Activated naive CD8-positive, alpha-beta T cell treated with anti-CD3 and anti-CD28 coated beads, Interleukin-2, amount 50 U/mL, for 24 hours (primary cell): ENCODE results near the gene GPR35.
A peak's percentile ranks its signal among the peaks of the same experiment; 100 is the strongest.

ENCODE experiments used
- ATAC-seq: fragments of 150-1000 bp; cut with Tn5 transposase; one replicate; pipeline ENCODE4 v1.10.0; 2021
- DNase-seq: peaks from one replicate; pipeline ENCODE4 v3.0.0; 2021
- H3K27ac Mint-ChIP-seq: one replicate; pipeline ENCODE4 v1.8.0; 2021; ENCODE audit warnings: mild to moderate bottlenecking, mixed read lengths
- H3K27me3 Mint-ChIP-seq: one replicate; pipeline ENCODE4 v1.8.0; 2021; ENCODE audit warnings: mixed read lengths
- H3K36me3 Mint-ChIP-seq: one replicate; pipeline ENCODE4 v1.8.0; 2021; ENCODE audit warnings: low read depth, mixed read lengths
- H3K4me1 Mint-ChIP-seq: one replicate; pipeline ENCODE4 v1.8.0; 2021; ENCODE audit warnings: mixed read lengths
- H3K4me3 Mint-ChIP-seq: one replicate; pipeline ENCODE4 v1.8.0; 2021; ENCODE audit warnings: mild to moderate bottlenecking, moderate library complexity, mixed read lengths
- H3K9me3 Mint-ChIP-seq: one replicate; pipeline ENCODE4 v1.8.0; 2021; ENCODE audit warnings: mixed read lengths

GPR35 gene

GRCh38 chr2:240594511-240595380 lies 30.5 kb upstream of the GPR35 start:
- no peaks in the 10 kb centered on the region for H3K9me3 Mint-ChIP-seq
- H3K27ac Mint-ChIP-seq = no peak overlapping the region
- peaks cover 10% of the 10 kb centered on the region for H3K36me3 Mint-ChIP-seq
- no peak for ATAC-seq
- DNase-seq = no peak
- H3K27me3 Mint-ChIP-seq = no peaks in the 10 kb centered on the region
- peaks cover under 1% of the 10 kb centered on the region for H3K4me1 Mint-ChIP-seq
- H3K4me3 Mint-ChIP-seq = no peak overlapping the region

- H3K36me3 Mint-ChIP-seq = peaks cover 10% of the 10 kb centered on the region
- ATAC-seq (no peak), DNase-seq (peak; percentile 50)
- no peak overlapping the region for H3K4me3 Mint-ChIP-seq
- no peaks in the 10 kb centered on the region for H3K4me1 Mint-ChIP-seq
- no peaks in the 10 kb centered on the region for H3K9me3 Mint-ChIP-seq
- H3K27ac Mint-ChIP-seq = no peak overlapping the region
- no peaks in the 10 kb centered on the region for H3K27me3 Mint-ChIP-seq
Observed at GRCh38 chr2:240595381-240596079, 29.8 kb upstream of the GPR35 start.

GRCh38 chr2:240596080-240596460 lies 29.2 kb upstream of the GPR35 start:
- H3K27me3 Mint-ChIP-seq = no peaks in the 10 kb centered on the region
- ATAC-seq (no peak), DNase-seq (no peak)
- no peak overlapping the region for H3K4me3 Mint-ChIP-seq
- H3K36me3 Mint-ChIP-seq = peaks cover 10% of the 10 kb centered on the region
- H3K4me1 Mint-ChIP-seq = no peaks in the 10 kb centered on the region
- no peaks in the 10 kb centered on the region for H3K9me3 Mint-ChIP-seq
- no peak overlapping the region for H3K27ac Mint-ChIP-seq

- no peak for ATAC-seq
Observed at GRCh38 chr2:240596491-240596931, 28.8 kb upstream of the GPR35 start.

GRCh38 chr2:240597054-240597418 lies 28.2 kb upstream of the GPR35 start:
- Mint-ChIP-seq H3K27me3 (no peaks in the 10 kb centered on the region), H3K27ac (no peak overlapping the region), H3K4me1 (no peaks in the 10 kb centered on the region), H3K9me3 (no peaks in the 10 kb centered on the region), H3K36me3 (peaks cover 5% of the 10 kb centered on the region), H3K4me3 (no peak overlapping the region)
- ATAC-seq (no peak), DNase-seq (no peak)

More at GRCh38 chr2:240596491-240596931, 28.8 kb upstream of the GPR35 start:
- Mint-ChIP-seq H3K36me3 (peaks cover 8% of the 10 kb centered on the region), H3K4me1 (no peaks in the 10 kb centered on the region), H3K27me3 (no peaks in the 10 kb centered on the region), H3K9me3 (no peaks in the 10 kb centered on the region), H3K4me3 (no peak overlapping the region), H3K27ac (no peak overlapping the region)
- no peak for DNase-seq

GRCh38 chr2:240597419-240598181 lies 27.7 kb upstream of the GPR35 start:
- Mint-ChIP-seq H3K27ac (no peak overlapping the region), H3K36me3 (peaks cover 4% of the 10 kb centered on the region), H3K4me1 (no peaks in the 10 kb centered on the region), H3K9me3 (no peaks in the 10 kb centered on the region), H3K4me3 (no peak overlapping the region), H3K27me3 (no peaks in the 10 kb centered on the region)
- no peak for ATAC-seq
- DNase-seq = no peak

GRCh38 chr2:240598311-240598911 lies 26.9 kb upstream of the GPR35 start:
- H3K4me3 Mint-ChIP-seq = no peak overlapping the region
- ATAC-seq (no peak), DNase-seq (no peak)
- no peaks in the 10 kb centered on the region for H3K4me1 Mint-ChIP-seq
- H3K27me3 Mint-ChIP-seq = no peaks in the 10 kb centered on the region
- H3K27ac Mint-ChIP-seq = no peak overlapping the region
- H3K9me3 Mint-ChIP-seq = no peaks in the 10 kb centered on the region
- peaks cover 2% of the 10 kb centered on the region for H3K36me3 Mint-ChIP-seq

- Mint-ChIP-seq H3K36me3 (peaks cover 2% of the 10 kb centered on the region), H3K27me3 (no peaks in the 10 kb centered on the region), H3K4me3 (no peak overlapping the region), H3K4me1 (no peaks in the 10 kb centered on the region), H3K27ac (no peak overlapping the region), H3K9me3 (no peaks in the 10 kb centered on the region)
- DNase-seq (no peak), ATAC-seq (no peak)
Observed at GRCh38 chr2:240599141-240599583, 26.1 kb upstream of the GPR35 start.

GRCh38 chr2:240600451-240600961 lies 24.8 kb upstream of the GPR35 start:
- H3K27ac Mint-ChIP-seq = no peak overlapping the region
- DNase-seq = no peak

GRCh38 chr2:240601061-240601830 lies 24.0 kb upstream of the GPR35 start:
- DNase-seq (no peak), ATAC-seq (no peak)
- Mint-ChIP-seq H3K27me3 (no peaks in the 10 kb centered on the region), H3K4me1 (no peaks in the 10 kb centered on the region), H3K36me3 (peaks cover 2% of the 10 kb centered on the region), H3K9me3 (no peaks in the 10 kb centered on the region), H3K27ac (no peak overlapping the region), H3K4me3 (no peak overlapping the region)

More at GRCh38 chr2:240600451-240600961, 24.8 kb upstream of the GPR35 start:
- no peaks in the 10 kb centered on the region for H3K27me3 Mint-ChIP-seq
- no peaks in the 10 kb centered on the region for H3K4me1 Mint-ChIP-seq
- no peak for ATAC-seq
- H3K4me3 Mint-ChIP-seq = no peak overlapping the region
- H3K36me3 Mint-ChIP-seq = peaks cover 2% of the 10 kb centered on the region
- no peaks in the 10 kb centered on the region for H3K9me3 Mint-ChIP-seq

- Mint-ChIP-seq H3K36me3 (peaks cover 2% of the 10 kb centered on the region), H3K4me1 (no peaks in the 10 kb centered on the region), H3K27ac (no peak overlapping the region), H3K27me3 (no peaks in the 10 kb centered on the region), H3K4me3 (no peak overlapping the region), H3K9me3 (no peaks in the 10 kb centered on the region)
- ATAC-seq (no peak), DNase-seq (no peak)
Observed at GRCh38 chr2:240601831-240602160, 23.5 kb upstream of the GPR35 start.

- no peak for ATAC-seq
- peaks cover 2% of the 10 kb centered on the region for H3K36me3 Mint-ChIP-seq
- no peaks in the 10 kb centered on the region for H3K4me1 Mint-ChIP-seq
- no peaks in the 10 kb centered on the region for H3K27me3 Mint-ChIP-seq
- H3K27ac Mint-ChIP-seq = no peak overlapping the region
- no peak for DNase-seq
- no peaks in the 10 kb centered on the region for H3K9me3 Mint-ChIP-seq
- no peak overlapping the region for H3K4me3 Mint-ChIP-seq
Observed at GRCh38 chr2:240602266-240603050, 22.8 kb upstream of the GPR35 start.
